IMR-90 (cell line): ENCODE measurements around the gene DHDH. TPM values are rescaled to one million over a fixed set of nuclear protein-coding genes. Genes with fewer than 3 reads are reported as not detected.
"Not testable (repeated sequence)": the region's sequence is repeated elsewhere in the genome, so short reads cannot be mapped to it uniquely, and the experiment has no call there.

Experiments
- ATAC-seq: fragments of 200-7000 bp; cut with Tn5 transposase; 2 replicates; pipeline ENCODE4 v1.9.1; 2020; ENCODE audit warnings: low read depth, mild to moderate bottlenecking, moderate library complexity
- BruUV-seq: library from RNA; stranded (reverse); fragments of 400-500 nt; replicated peaks from 2 replicates; lab custom pipeline; 2021; lab: Mats Ljungman, UMichigan
- CTCF ChIA-PET: fragments of 300-600 bp; formaldehyde crosslinking; extraction: SDS; loops from one replicate; lab custom pipeline; 2021; ENCODE audit warnings: antibody characterized with exemption; lab: Yijun Ruan, JAX
- POLR2A ChIA-PET: fragments of 300-600 bp; sonication (Branson Sonifier 250); formaldehyde crosslinking; loops from one replicate; lab custom pipeline; 2022; ENCODE audit warnings: antibody characterized with exemption; ENCODE audit not compliant: unreplicated experiment; lab: Charles Lee
- DNase-seq: peaks from one replicate; pipeline ENCODE4 v3.0.0; 2013
- H2AFZ ChIP-seq: replicated peaks from 2 replicates; pipeline ENCODE3; 2013; ENCODE audit warnings: low read length, mild to moderate bottlenecking; ENCODE audit not compliant: poor library complexity
- H2AK5ac ChIP-seq: 2 replicates; pipeline ENCODE4 v1.6.1; 2013; ENCODE audit warnings: low read depth, low read length, inconsistent platforms
- H2AK9ac ChIP-seq: replicated peaks from 2 replicates; pipeline ENCODE3; 2013; ENCODE audit warnings: mild to moderate bottlenecking, low read depth, low read length, moderate library complexity; ENCODE audit not compliant: poor library complexity
- H2BK120ac ChIP-seq: 2 replicates; pipeline ENCODE4 v1.6.1; 2013; ENCODE audit warnings: low read depth, low read length, inconsistent platforms
- H2BK15ac ChIP-seq: 3 replicates; pipeline ENCODE4 v1.6.1; 2013; ENCODE audit warnings: low read depth, low read length, inconsistent platforms
- H2BK20ac ChIP-seq: 2 replicates; pipeline ENCODE4 v1.6.1; 2013; ENCODE audit warnings: low read depth, mild to moderate bottlenecking, inconsistent platforms, low read length, moderate library complexity
- H2BK5ac ChIP-seq: 2 replicates; pipeline ENCODE4 v1.6.1; 2013; ENCODE audit warnings: mild to moderate bottlenecking, low read depth, low read length, inconsistent platforms; ENCODE audit not compliant: poor library complexity, severe bottlenecking
- H3K14ac ChIP-seq: replicated peaks from 2 replicates; pipeline ENCODE4 v1.6.1; 2013; ENCODE audit warnings: low read depth, low read length, inconsistent platforms
- H3K18ac ChIP-seq: 2 replicates; pipeline ENCODE4 v1.6.1; 2013; ENCODE audit warnings: low read depth, low read length, control low read depth
- H3K23ac ChIP-seq: 2 replicates; pipeline ENCODE4 v1.6.1; 2013; ENCODE audit warnings: low read depth, low read length, inconsistent platforms
- H3K27ac ChIP-seq: 2 replicates; pipeline ENCODE4 v1.5.1; 2013; ENCODE audit warnings: mild to moderate bottlenecking, control low read depth, low read length; ENCODE audit not compliant: insufficient read depth
- H3K27me3 ChIP-seq: 2 replicates; pipeline ENCODE4 v1.6.1; 2013; ENCODE audit warnings: low read length; ENCODE audit not compliant: control insufficient read depth, insufficient read depth
- H3K36me3 ChIP-seq: 2 replicates; pipeline ENCODE4 v1.6.1; 2013; ENCODE audit warnings: low read length, mixed read lengths; ENCODE audit not compliant: control insufficient read depth, insufficient read depth
- H3K4ac ChIP-seq: 2 replicates; pipeline ENCODE4 v1.6.1; 2013; ENCODE audit warnings: low read depth, low read length, inconsistent platforms
- H3K4me1 ChIP-seq: 2 replicates; pipeline ENCODE4 v1.6.1; 2013; ENCODE audit warnings: low read length, mixed read lengths; ENCODE audit not compliant: control insufficient read depth, insufficient read depth
- H3K4me2 ChIP-seq: 2 replicates; pipeline ENCODE4 v1.6.1; 2013; ENCODE audit warnings: low read depth, mild to moderate bottlenecking, control low read depth, low read length, moderate library complexity
- H3K4me3 ChIP-seq: 2 replicates; pipeline ENCODE4 v1.5.1; 2013; ENCODE audit warnings: low read depth, mild to moderate bottlenecking, control low read depth, low read length, moderate library complexity; ENCODE audit not compliant: insufficient read depth
- H3K56ac ChIP-seq: 2 replicates; pipeline ENCODE4 v1.6.1; 2013; ENCODE audit warnings: low read length, inconsistent platforms; ENCODE audit not compliant: insufficient read depth; ENCODE audit errors: extremely low read depth
- H3K79me1 ChIP-seq, 2 experiments: 2 replicates each; pipeline ENCODE4 v1.6.1; 2013; ENCODE audit warnings: low read length in 2 of 2, inconsistent platforms in 1 of 2, low read depth in 1 of 2
- H3K9ac ChIP-seq: 2 replicates; pipeline ENCODE4 v1.6.1; 2013; ENCODE audit warnings: low read depth, low read length, control low read depth
- H3K9me1 ChIP-seq: 2 replicates; pipeline ENCODE4 v1.6.1; 2013; ENCODE audit warnings: low read length, inconsistent platforms; ENCODE audit not compliant: insufficient read depth
- H3K9me3 ChIP-seq: 2 replicates; pipeline ENCODE4 v1.6.1; 2013; ENCODE audit warnings: low read length; ENCODE audit not compliant: control insufficient read depth, insufficient read depth
- H4K20me1 ChIP-seq: 2 replicates; pipeline ENCODE4 v1.6.1; 2013; ENCODE audit warnings: low read length, inconsistent platforms; ENCODE audit not compliant: insufficient read depth
- H4K5ac ChIP-seq: 2 replicates; pipeline ENCODE4 v1.6.1; 2013; ENCODE audit warnings: mild to moderate bottlenecking, low read depth, low read length, control low read depth
- H4K8ac ChIP-seq, 2 experiments: 2 replicates each; pipeline ENCODE4 v1.6.1; 2013; ENCODE audit warnings: low read depth in 2 of 2, low read length in 2 of 2, control low read depth in 1 of 2, inconsistent platforms in 1 of 2
- H4K91ac ChIP-seq: 2 replicates; pipeline ENCODE4 v1.6.1; 2013; ENCODE audit warnings: low read depth, low read length, inconsistent platforms; ENCODE audit not compliant: insufficient read depth
- RFX5 ChIP-seq: IDR thresholded peaks from 2 replicates; pipeline ENCODE4 v1.8.0; 2012; ENCODE audit warnings: low read depth, mild to moderate bottlenecking, low read length, moderate library complexity
- WGBS, 2 experiments: methylation state at CpG; one replicate each; pipeline versions ENCODE4 v1.1.5 to v1.1.7; 2013; ENCODE audit warnings: missing lambda C conversion rate in 2 of 2; ENCODE audit not compliant: insufficient read length in 1 of 2; ENCODE audit errors: extremely low coverage in 2 of 2; 5-methylcytosine and 5-hydroxymethylcytosine counted together
- dilution Hi-C: fragments of 300-500 bp; cut with HindIII; formaldehyde crosslinking; loops from one replicate; pipeline ENCODE4 v1.14.3; 2018; ENCODE audit warnings: low sequenced_read_pairs; ENCODE audit not compliant: unreplicated experiment
- in situ Hi-C: fragments of 300-500 bp; cut with MboI; formaldehyde crosslinking; loops from 3 replicates; pipeline ENCODE4 v1.14.3; 2019; ENCODE audit warnings: low sequenced_read_pairs, inconsistent platforms, mixed read lengths
- intact Hi-C: fragments of 100-400 bp; cut with micrococcal nuclease; formaldehyde crosslinking; loops from 2 replicates; pipeline ENCODE4 v1.10.0; 2022
- polyA plus RNA-seq, 3 experiments: library from polyadenylated mRNA; depleted of rRNA; stranded (reverse); fragments of >200 nt; gene quantifications; 2 replicates each; pipeline ENCODE4 v1.2.3, GENCODE V29; 2012; ENCODE audit warnings: low replicate concordance in 1 of 3
- total RNA-seq: library from RNA; depleted of rRNA; stranded (reverse); fragments of >200 nt; gene quantifications from 2 replicates; pipeline ENCODE4 v1.2.3, GENCODE V29; 2012

Gene DHDH
- total and polyA plus RNA-seq, 2 of the 4 experiments (the other 2 are of a cell fraction): 0.36 to 0.53 TPM

GRCh38 chr19:48887861-48888612, 45.5 kb upstream of the DHDH start (continued):
- no peak for TF ChIP-seq RFX5

GRCh38 chr19:48889496-48889895, 44.0 kb upstream of the DHDH start:
- H3K14ac ChIP-seq, H3K4me2 ChIP-seq, H2BK5ac ChIP-seq, H3K18ac ChIP-seq, H3K4me3 ChIP-seq, H3K9me3 ChIP-seq, DNase-seq, dilution Hi-C loops, H3K36me3 ChIP-seq, CTCF ChIA-PET, H3K9me1 ChIP-seq, H2BK120ac ChIP-seq, H3K4me1 ChIP-seq, H3K23ac ChIP-seq, H2AK5ac ChIP-seq, H3K79me1 ChIP-seq, H2BK20ac ChIP-seq, BruUV-seq, H2BK15ac ChIP-seq, intact Hi-C loops, H3K27me3 ChIP-seq, in situ Hi-C loops, H3K27ac ChIP-seq, H3K4ac ChIP-seq, ATAC-seq, H4K20me1 ChIP-seq, H4K5ac ChIP-seq, H4K8ac ChIP-seq, H3K56ac ChIP-seq, H2AFZ ChIP-seq, H3K9ac ChIP-seq, H4K91ac ChIP-seq, H2AK9ac ChIP-seq: not testable (repeated sequence)
- POLR2A ChIA-PET: interaction anchor here (0.6 kb wide), 2 partner anchors 11 to 22 kb away, joined by 3 read pairs; no protein-coding TSS in a partner anchor
- no CpG with 5 or more reads among the region's 3 CpGs for WGBS, 2 experiments
